C4-2B (cell line): ENCODE data around the gene GPBP1.
A peak's percentile ranks its signal among the peaks of the same experiment; 100 is the strongest.
"Not testable (repeated sequence)": the region's sequence is repeated elsewhere in the genome, so short reads cannot be mapped to it uniquely, and the experiment has no call there.

Experiments used
- H3K27ac ChIP-seq: fragments of 450-650 bp; 2 replicates; pipeline ENCODE4 v1.5.1; 2017
- ZFX ChIP-seq: fragments of 450-650 bp; IDR thresholded peaks from 2 replicates; pipeline ENCODE4 v1.6.1; 2017
- TF ChIP-seq, protein P1 (sequence below): fragments of 450-650 bp; conservative IDR thresholded peaks from 2 replicates; pipeline ENCODE4 v1.5.1; 2017; ENCODE audit warnings: mild to moderate bottlenecking

The GPBP1 gene

DNA sequence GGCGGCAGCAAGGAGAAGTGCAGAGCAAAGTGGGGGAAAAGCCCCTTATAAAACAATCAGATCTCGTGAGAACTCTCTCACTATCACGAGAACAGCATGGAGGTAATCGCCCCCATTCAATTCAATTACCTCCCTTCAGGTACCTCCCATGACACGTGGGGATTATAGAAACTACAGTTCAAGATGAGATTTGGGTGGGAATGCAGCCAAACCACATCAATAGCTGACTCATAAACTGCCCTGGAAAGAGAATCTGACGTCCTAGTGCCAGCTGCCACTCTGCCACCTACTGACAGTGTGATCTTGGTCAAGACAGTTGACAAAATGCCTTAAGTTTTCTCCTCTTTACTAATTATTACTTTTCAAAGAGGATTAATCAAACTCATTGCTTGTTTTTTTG lies 128.3 kb downstream of the GPBP1 start:
- no peak for TF ChIP-seq ZFX
- TF ChIP-seq, protein P1, sequence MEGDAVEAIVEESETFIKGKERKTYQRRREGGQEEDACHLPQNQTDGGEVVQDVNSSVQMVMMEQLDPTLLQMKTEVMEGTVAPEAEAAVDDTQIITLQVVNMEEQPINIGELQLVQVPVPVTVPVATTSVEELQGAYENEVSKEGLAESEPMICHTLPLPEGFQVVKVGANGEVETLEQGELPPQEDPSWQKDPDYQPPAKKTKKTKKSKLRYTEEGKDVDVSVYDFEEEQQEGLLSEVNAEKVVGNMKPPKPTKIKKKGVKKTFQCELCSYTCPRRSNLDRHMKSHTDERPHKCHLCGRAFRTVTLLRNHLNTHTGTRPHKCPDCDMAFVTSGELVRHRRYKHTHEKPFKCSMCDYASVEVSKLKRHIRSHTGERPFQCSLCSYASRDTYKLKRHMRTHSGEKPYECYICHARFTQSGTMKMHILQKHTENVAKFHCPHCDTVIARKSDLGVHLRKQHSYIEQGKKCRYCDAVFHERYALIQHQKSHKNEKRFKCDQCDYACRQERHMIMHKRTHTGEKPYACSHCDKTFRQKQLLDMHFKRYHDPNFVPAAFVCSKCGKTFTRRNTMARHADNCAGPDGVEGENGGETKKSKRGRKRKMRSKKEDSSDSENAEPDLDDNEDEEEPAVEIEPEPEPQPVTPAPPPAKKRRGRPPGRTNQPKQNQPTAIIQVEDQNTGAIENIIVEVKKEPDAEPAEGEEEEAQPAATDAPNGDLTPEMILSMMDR = peak; percentile 14

DNA sequence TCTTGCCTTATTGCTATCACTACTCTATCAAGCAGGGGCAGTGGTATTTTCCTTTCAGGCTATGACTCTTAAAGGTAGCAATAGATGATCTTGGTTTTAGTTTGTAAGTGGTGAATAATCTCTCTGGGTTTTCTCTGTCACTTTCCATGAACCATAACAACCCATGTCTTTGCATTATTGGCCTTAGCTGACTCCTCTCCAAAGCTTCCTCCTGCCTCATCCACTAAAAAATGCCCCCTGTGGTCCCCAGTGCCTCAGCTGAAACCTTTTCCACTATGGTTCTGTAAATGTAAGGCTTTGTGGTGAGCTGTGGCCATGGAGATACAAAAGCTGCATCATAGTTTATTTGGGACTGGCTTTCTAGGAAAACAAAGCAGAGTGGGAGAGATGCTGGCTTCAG lies 128.8 kb downstream of the GPBP1 start:
- TF ChIP-seq, protein P1 = peak; percentile 4; the same call in 1 of the 2 replicates
- TF ChIP-seq ZFX = no peak

More for the DNA sequence above, 128.3 kb downstream of the GPBP1 start:
- no peak overlapping the region for H3K27ac ChIP-seq

DNA sequence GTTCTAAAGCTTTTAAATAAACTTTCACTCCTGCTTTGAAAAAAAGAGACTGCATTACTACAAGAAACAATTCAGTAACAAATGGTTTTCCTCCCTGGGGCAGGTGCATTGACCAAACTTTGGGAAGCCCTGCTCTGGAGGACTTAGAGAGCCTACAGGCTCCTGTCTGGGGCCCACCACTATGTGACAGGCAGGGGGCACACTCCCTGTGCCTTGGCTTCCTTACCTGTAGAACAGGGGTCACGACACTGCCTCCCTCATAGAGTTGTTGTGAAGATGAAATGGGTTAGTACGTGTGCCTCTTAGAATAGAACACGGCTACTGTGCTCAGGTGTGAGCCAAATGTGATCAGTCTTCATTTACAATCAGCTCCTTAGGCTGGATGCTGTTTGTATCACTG lies 130.1 kb downstream of the GPBP1 start:
- H3K27ac ChIP-seq = no peak overlapping the region
- TF ChIP-seq ZFX = no peak
- TF ChIP-seq, protein P1 = no peak

More for the DNA sequence above, 128.8 kb downstream of the GPBP1 start:
- H3K27ac ChIP-seq = no peak overlapping the region

DNA sequence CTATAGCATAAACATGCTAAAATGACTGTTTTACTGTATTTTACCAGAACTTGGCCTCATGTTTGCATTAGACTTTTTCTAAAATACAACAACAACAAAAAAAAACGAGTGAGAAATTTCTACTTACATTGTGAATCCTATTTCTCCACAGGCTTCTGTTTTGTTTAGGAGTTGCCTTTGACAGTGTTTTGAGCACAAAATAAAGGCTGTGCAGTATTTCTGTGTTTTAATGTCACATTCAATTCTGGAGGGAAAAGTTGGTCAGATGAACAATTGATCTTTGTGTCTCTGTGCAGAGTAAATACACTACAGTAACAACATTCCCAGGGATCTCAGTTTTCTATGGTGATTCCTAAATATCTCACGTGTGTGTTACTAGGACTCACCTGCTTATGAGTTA lies 131.1 kb downstream of the GPBP1 start:
- H3K27ac ChIP-seq = no peak overlapping the region
- TF ChIP-seq, protein P1 = no peak
- no peak for TF ChIP-seq ZFX

DNA sequence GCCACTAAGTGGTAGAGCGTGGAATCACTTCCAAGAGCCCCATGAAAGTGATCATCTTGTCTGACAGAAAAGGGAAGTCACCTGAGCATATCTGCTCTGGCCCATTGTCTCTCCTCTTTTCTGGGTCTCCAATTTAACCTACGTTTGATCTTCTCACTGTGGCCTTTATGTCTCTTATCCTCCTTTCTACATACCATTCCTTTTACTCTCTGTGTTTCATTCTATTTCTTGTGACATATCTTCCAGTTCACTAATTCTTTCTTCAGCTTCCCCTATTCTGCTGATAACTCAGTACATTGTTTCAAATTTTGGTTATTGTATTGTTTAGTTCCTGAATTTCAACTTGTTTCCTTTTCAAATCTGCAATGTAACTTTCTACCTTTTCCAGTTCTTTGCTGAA lies 132.5 kb downstream of the GPBP1 start:
- TF ChIP-seq, protein P1 = no peak
- no peak for TF ChIP-seq ZFX
- no peak overlapping the region for H3K27ac ChIP-seq

DNA sequence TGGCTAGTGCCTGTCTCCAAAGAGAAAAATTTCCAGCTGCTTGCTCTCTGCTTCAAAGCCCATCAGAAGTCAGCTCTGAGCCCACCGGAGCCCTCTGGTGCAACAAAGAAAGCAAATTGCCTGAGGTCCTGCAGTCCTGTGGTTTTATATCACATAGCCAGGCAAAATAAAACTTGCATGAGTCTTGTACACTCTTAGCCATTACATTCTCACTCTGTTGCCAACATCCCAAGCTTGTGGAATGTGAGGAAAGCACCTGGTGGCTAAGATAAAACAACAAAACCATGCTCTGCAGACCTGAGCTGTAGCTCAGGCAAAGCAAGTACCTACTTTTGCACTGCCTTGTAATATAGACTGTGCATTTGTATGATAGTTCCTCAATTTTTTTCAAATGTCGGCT lies 133.7 kb downstream of the GPBP1 start:
- TF ChIP-seq, protein P1 = no peak
- TF ChIP-seq ZFX = no peak
- no peak overlapping the region for H3K27ac ChIP-seq

DNA sequence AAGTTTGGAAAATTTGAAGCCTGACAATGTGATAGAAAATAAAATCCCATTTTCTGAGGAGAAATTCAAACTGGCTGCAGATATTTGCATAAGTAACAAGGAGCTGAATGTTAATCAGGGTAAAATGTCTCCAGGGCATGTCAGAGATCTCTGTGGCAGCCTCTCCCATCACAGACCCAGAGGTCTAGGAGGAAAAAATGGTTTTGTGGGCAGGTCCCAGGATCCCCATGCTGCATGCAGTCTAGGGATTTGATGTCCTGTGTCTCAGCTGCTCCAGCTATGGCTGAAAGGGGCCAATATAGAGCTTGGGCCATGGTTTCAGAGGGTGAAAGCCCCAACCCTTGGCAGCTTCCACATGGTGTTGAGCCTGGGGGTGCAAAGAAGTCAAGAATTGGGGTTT lies 135.2 kb downstream of the GPBP1 start:
- not testable (repeated sequence) for H3K27ac ChIP-seq

DNA sequence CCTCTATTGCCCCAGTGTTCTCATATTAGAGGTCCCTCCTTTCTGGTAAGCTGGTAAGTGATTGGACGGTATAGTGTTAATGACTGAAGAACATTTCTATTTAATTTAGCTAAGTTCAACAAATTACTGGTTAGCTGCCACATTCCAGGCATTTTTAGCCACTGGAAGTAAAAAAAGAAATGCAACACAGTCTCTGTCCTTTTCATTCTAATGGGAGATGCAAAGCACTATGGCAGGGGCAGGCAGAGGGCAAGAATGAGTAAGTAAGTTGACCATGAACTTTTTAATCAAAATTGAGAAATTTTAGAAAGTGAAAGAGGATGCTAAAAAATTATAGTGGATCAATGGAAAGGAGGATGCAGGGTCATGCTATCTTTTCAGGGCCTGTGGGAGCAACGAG lies 137.4 kb downstream of the GPBP1 start:
- TF ChIP-seq, protein P1 = no peak
- TF ChIP-seq ZFX = no peak
- H3K27ac ChIP-seq = no peak overlapping the region
